HUES48 (cell line): ENCODE data around the gene CHD5.
"Not testable (repeated sequence)": the region's sequence is repeated elsewhere in the genome, so short reads cannot be mapped to it uniquely, and the experiment has no call there.

Experiments
- H3K27ac ChIP-seq: one replicate; pipeline ENCODE4 v1.7.0; 2013; ENCODE audit warnings: low read depth, low read length, inconsistent platforms
- H3K27me3 ChIP-seq: 2 replicates; pipeline ENCODE4 v1.6.1; 2013; ENCODE audit warnings: mild to moderate bottlenecking, low read length; ENCODE audit not compliant: control insufficient read depth, insufficient read depth
- H3K36me3 ChIP-seq: 2 replicates; pipeline ENCODE4 v1.6.1; 2013; ENCODE audit warnings: low read length; ENCODE audit not compliant: control insufficient read depth, insufficient read depth
- H3K4me1 ChIP-seq: 2 replicates; pipeline ENCODE4 v1.6.1; 2013; ENCODE audit warnings: mild to moderate bottlenecking, low read length; ENCODE audit not compliant: control insufficient read depth, insufficient read depth
- H3K4me3 ChIP-seq: 2 replicates; pipeline ENCODE4 v1.5.1; 2013; ENCODE audit warnings: mild to moderate bottlenecking, low read depth, low read length
- H3K9ac ChIP-seq: 2 replicates; pipeline ENCODE4 v1.6.1; 2013; ENCODE audit warnings: mild to moderate bottlenecking, low read depth, low read length, moderate library complexity
- H3K9me3 ChIP-seq: 2 replicates; pipeline ENCODE4 v1.6.1; 2013; ENCODE audit warnings: low read length; ENCODE audit not compliant: control insufficient read depth, insufficient read depth

Gene CHD5

GRCh38 chr1:6066680-6067079 lies 113.4 kb downstream of the CHD5 start:
- Histone ChIP-seq H3K9ac (no peak overlapping the region), H3K4me3 (no peak overlapping the region), H3K36me3 (no peaks in the 10 kb centered on the region), H3K4me1 (no peaks in the 10 kb centered on the region), H3K27ac (no peak overlapping the region), H3K27me3 (no peaks in the 10 kb centered on the region), H3K9me3 (no peaks in the 10 kb centered on the region)

- H3K9ac ChIP-seq: no peak overlapping the region
- H3K36me3 ChIP-seq: no peaks in the 10 kb centered on the region
- H3K27ac ChIP-seq: no peak overlapping the region
- no peaks in the 10 kb centered on the region for H3K9me3 ChIP-seq
- H3K4me1 ChIP-seq: no peaks in the 10 kb centered on the region
- H3K4me3 ChIP-seq: no peak overlapping the region
- H3K27me3 ChIP-seq: no peaks in the 10 kb centered on the region
Observed at GRCh38 chr1:6065093-6065858, 114.8 kb downstream of the CHD5 start.

GRCh38 chr1:6063532-6064053 lies 116.5 kb downstream of the CHD5 start:
- not testable (repeated sequence) for H3K27me3 ChIP-seq, H3K4me1 ChIP-seq, H3K36me3 ChIP-seq, H3K9ac ChIP-seq, H3K9me3 ChIP-seq, H3K27ac ChIP-seq, H3K4me3 ChIP-seq

- no peaks in the 10 kb centered on the region for H3K4me1 ChIP-seq
- H3K27ac ChIP-seq: no peak overlapping the region
- no peaks in the 10 kb centered on the region for H3K27me3 ChIP-seq
- no peaks in the 10 kb centered on the region for H3K36me3 ChIP-seq
- no peak overlapping the region for H3K9ac ChIP-seq
- H3K9me3 ChIP-seq: no peaks in the 10 kb centered on the region
- H3K4me3 ChIP-seq: no peak overlapping the region
Observed at GRCh38 chr1:6062670-6063069, 117.5 kb downstream of the CHD5 start.

- Histone ChIP-seq H3K9me3 (no peaks in the 10 kb centered on the region), H3K36me3 (no peaks in the 10 kb centered on the region), H3K4me1 (no peaks in the 10 kb centered on the region), H3K27me3 (no peaks in the 10 kb centered on the region), H3K4me3 (no peak overlapping the region), H3K27ac (no peak overlapping the region), H3K9ac (no peak overlapping the region)
Observed at GRCh38 chr1:6059866-6060265, 120.3 kb downstream of the CHD5 start.

- H3K27ac ChIP-seq: no peak overlapping the region
- no peaks in the 10 kb centered on the region for H3K27me3 ChIP-seq
- H3K36me3 ChIP-seq: no peaks in the 10 kb centered on the region
- H3K9me3 ChIP-seq: no peaks in the 10 kb centered on the region
- H3K9ac ChIP-seq: no peak overlapping the region
- H3K4me1 ChIP-seq: peaks cover 8% of the 10 kb centered on the region
- no peak overlapping the region for H3K4me3 ChIP-seq
Observed at GRCh38 chr1:6057170-6057845, 122.8 kb downstream of the CHD5 start.

- Histone ChIP-seq H3K27me3 (no peaks in the 10 kb centered on the region), H3K4me1 (peaks cover 8% of the 10 kb centered on the region), H3K4me3 (no peak overlapping the region), H3K9ac (no peak overlapping the region), H3K27ac (no peak overlapping the region), H3K36me3 (no peaks in the 10 kb centered on the region), H3K9me3 (no peaks in the 10 kb centered on the region)
Observed at GRCh38 chr1:6056572-6056948, 123.6 kb downstream of the CHD5 start.

GRCh38 chr1:6054596-6054995 lies 125.5 kb downstream of the CHD5 start:
- Histone ChIP-seq H3K4me1 (peaks cover 8% of the 10 kb centered on the region), H3K36me3 (no peaks in the 10 kb centered on the region), H3K9me3 (no peaks in the 10 kb centered on the region), H3K4me3 (no peak overlapping the region), H3K27me3 (no peaks in the 10 kb centered on the region), H3K27ac (no peak overlapping the region), H3K9ac (no peak overlapping the region)

GRCh38 chr1:6053206-6053546 lies 126.9 kb downstream of the CHD5 start:
- Histone ChIP-seq H3K27ac (no peak overlapping the region), H3K4me1 (peaks cover 8% of the 10 kb centered on the region), H3K36me3 (no peaks in the 10 kb centered on the region), H3K9me3 (no peaks in the 10 kb centered on the region), H3K27me3 (no peaks in the 10 kb centered on the region), H3K9ac (no peak overlapping the region), H3K4me3 (no peak overlapping the region)

- Histone ChIP-seq H3K27ac (no peak overlapping the region), H3K4me1 (peaks cover 8% of the 10 kb centered on the region), H3K9me3 (no peaks in the 10 kb centered on the region), H3K36me3 (no peaks in the 10 kb centered on the region), H3K9ac (no peak overlapping the region), H3K4me3 (peak overlapping the region; percentile 35), H3K27me3 (no peaks in the 10 kb centered on the region)
Observed at GRCh38 chr1:6052543-6053205, 127.4 kb downstream of the CHD5 start.
